ENCODE results near the gene PDCD2L.

- TF ChIP-seq CTCF (conservative IDR thresholded peaks at IDR 0.05; ENCODE audit: low read depth, low read length) (no peak), EZH2 (IDR thresholded peaks at IDR 0.05; ENCODE audit: borderline replicate concordance, low read depth, low read length, poor library complexity, severe bottlenecking) (no peak)
These were observed 70.2 kb downstream of the PDCD2L start for GRCh38 chr19:34474233-34474989.
